B cell (primary cell): ENCODE data around the gene TBX6. TPM values are rescaled to one million over a fixed set of nuclear protein-coding genes. Genes with fewer than 3 reads are reported as not detected.

ENCODE experiments used
- ATAC-seq: fragments of 200-7000 bp; cut with Tn5 transposase; one replicate; pipeline ENCODE4 v1.10.0; 2021; ENCODE audit warnings: low read depth, mild to moderate bottlenecking, moderate number of reproducible peaks, moderate library complexity
- CTCF ChIA-PET: fragments of 350-600 bp; sonication (Branson Sonifier 250); formaldehyde crosslinking; loops from one replicate; lab custom pipeline; 2021; ENCODE audit warnings: antibody characterized with exemption, inconsistent platforms; lab: Charles Lee
- POLR2A ChIA-PET: fragments of 350-600 bp; sonication (Branson Sonifier 250); formaldehyde crosslinking; loops from one replicate; lab custom pipeline; 2021; ENCODE audit warnings: antibody characterized with exemption; lab: Charles Lee
- DNase-seq: peaks from one replicate; pipeline ENCODE4 v3.0.0; 2013
- H2AFZ ChIP-seq: 2 replicates; pipeline ENCODE4 v1.6.1; 2012; ENCODE audit warnings: mild to moderate bottlenecking, low read depth, low read length; ENCODE audit not compliant: insufficient read depth, poor library complexity, severe bottlenecking
- H3K27ac ChIP-seq, 2 donors: 1 replicate in 1 of 2; 2 replicates in 1 of 2; pipeline ENCODE4 v1.5.1; 2012 to 2013; ENCODE audit warnings: low read length in 2 of 2, mild to moderate bottlenecking in 2 of 2, moderate library complexity in 1 of 2
- H3K27me3 ChIP-seq, 4 experiments: fragments of 200-600 bp in 1 of 4; sonication (generic) in 1 of 4; replicated peaks in 1 of 4; 1 replicate in 2 of 4; 2 replicates in 2 of 4; pipeline versions ENCODE4 v1.6.1 to v1.7.0; 2013 to 2016; ENCODE audit warnings: low read length in 3 of 4, mild to moderate bottlenecking in 2 of 4, mixed read lengths in 1 of 4, moderate library complexity in 1 of 4; ENCODE audit not compliant: insufficient read depth in 4 of 4, control insufficient read depth in 3 of 4; ENCODE audit errors: control extremely low read depth in 1 of 4
- H3K36me3 ChIP-seq, 2 experiments: replicated peaks in 1 of 2; 1 replicate in 1 of 2; 2 replicates in 1 of 2; pipeline versions ENCODE4 v1.6.1 to v1.7.1; 2013; ENCODE audit warnings: low read length in 1 of 2; ENCODE audit not compliant: insufficient read depth in 2 of 2, control insufficient read depth in 1 of 2; ENCODE audit errors: control extremely low read depth in 1 of 2, extremely low read depth in 1 of 2
- H3K4me1 ChIP-seq, 2 donors: fragments of 200-600 bp in 1 of 2; sonication (generic) in 1 of 2; 1 replicate in 1 of 2; 2 replicates in 1 of 2; pipeline versions ENCODE4 v1.5.1 to v1.6.1; 2013 to 2017; ENCODE audit warnings: low read length in 2 of 2; ENCODE audit not compliant: control insufficient read depth in 2 of 2, insufficient read depth in 2 of 2
- H3K4me2 ChIP-seq: replicated peaks from 2 replicates; pipeline ENCODE3; 2012; ENCODE audit warnings: mild to moderate bottlenecking, low read depth, low read length; ENCODE audit not compliant: poor library complexity, severe bottlenecking
- H3K4me3 ChIP-seq, 5 experiments: fragments of 200-600 bp in 1 of 5; sonication (generic) in 1 of 5; 1 replicate in 3 of 5; 2 replicates in 2 of 5; pipeline versions ENCODE4 v1.5.1 to v1.7.0; 2011 to 2016; ENCODE audit warnings: low read length in 4 of 5, mild to moderate bottlenecking in 4 of 5, low read depth in 2 of 5, control low read depth in 1 of 5, moderate library complexity in 1 of 5; ENCODE audit not compliant: insufficient read depth in 1 of 5; ENCODE audit errors: control extremely low read depth in 1 of 5, extremely low read depth in 1 of 5
- H3K79me2 ChIP-seq: fragments of 200-600 bp; sonication (generic); one replicate; pipeline ENCODE4 v1.6.0; 2016; ENCODE audit warnings: low read length; ENCODE audit not compliant: control insufficient read depth, insufficient read depth
- H3K9ac ChIP-seq: fragments of 200-600 bp; sonication (generic); 2 replicates; pipeline ENCODE4 v1.6.1; 2017; ENCODE audit warnings: mild to moderate bottlenecking, low read length, moderate library complexity
- H3K9me3 ChIP-seq, 3 donors: one replicate each; pipeline versions ENCODE4 v1.6.1 to v1.7.1; 2013; ENCODE audit warnings: low read length in 2 of 3; ENCODE audit not compliant: control insufficient read depth in 2 of 3, insufficient read depth in 1 of 3; ENCODE audit errors: control extremely low read depth in 1 of 3
- H4K20me1 ChIP-seq: 2 replicates; pipeline ENCODE4 v1.6.0; 2012; ENCODE audit warnings: mild to moderate bottlenecking, low read length; ENCODE audit not compliant: insufficient read depth, control insufficient read depth, poor library complexity, severe bottlenecking
- H3K27ac Mint-ChIP-seq: one replicate; pipeline ENCODE4 v1.8.0; 2021; ENCODE audit warnings: mixed read lengths
- H3K27me3 Mint-ChIP-seq: one replicate; pipeline ENCODE4 v1.8.0; 2021; ENCODE audit warnings: mixed read lengths
- H3K4me1 Mint-ChIP-seq: one replicate; pipeline ENCODE4 v1.8.0; 2021; ENCODE audit warnings: mixed read lengths
- H3K4me3 Mint-ChIP-seq: one replicate; pipeline ENCODE4 v1.8.0; 2021; ENCODE audit warnings: mixed read lengths
- H3K9me3 Mint-ChIP-seq: one replicate; pipeline ENCODE4 v1.8.0; 2022; ENCODE audit warnings: mixed read lengths; ENCODE audit not compliant: insufficient read depth
- EZH2 ChIP-seq: IDR thresholded peaks from 2 replicates; pipeline ENCODE4 v1.6.1; 2012; ENCODE audit warnings: borderline replicate concordance, low read depth, mild to moderate bottlenecking, moderate library complexity, low read length; ENCODE audit not compliant: insufficient read depth, poor library complexity, severe bottlenecking
- WGBS: methylation state at CpG from one replicate; pipeline ENCODE4 v1.1.5; 2013; ENCODE audit warnings: missing lambda C conversion rate; ENCODE audit not compliant: insufficient coverage; 5-methylcytosine and 5-hydroxymethylcytosine counted together
- intact Hi-C: fragments of 100-400 bp; cut with micrococcal nuclease; formaldehyde crosslinking; loops from one replicate; pipeline ENCODE4 v1.10.0; 2022
- polyA plus RNA-seq: library from polyadenylated mRNA; depleted of rRNA; stranded (reverse); fragments of >200 nt; gene quantifications from 2 replicates; pipeline ENCODE4 v1.2.3, GENCODE V29; 2012
- total RNA-seq, 2 donors: library from RNA; stranded (reverse); fragments of 120-200 nt in 1 of 2; gene quantifications; 1 replicate in 1 of 2; 2 replicates in 1 of 2; pipeline versions ENCODE4 v1.2.3 to v1.2.4, GENCODE V29; 2013 to 2022
- TF ChIP-seq, protein P1 (sequence below): fragments of 200-600 bp; IDR thresholded peaks from one replicate; pipeline ENCODE4 v1.8.0; 2022; ENCODE audit warnings: antibody characterized with exemption, mild to moderate bottlenecking

TBX6 gene
- total and polyA plus RNA-seq, 2 donors (not counting 1 experiment from before 2014, with no cell fraction given), result 1.4 to 5.4 TPM

- ATAC-seq, result no peak
- Mint-ChIP-seq H3K4me1 (peaks cover 6% of the 10 kb centered on the region), H3K27ac (no peak overlapping the region), H3K4me3 (no peak overlapping the region), H3K27me3 (no peaks in the 10 kb centered on the region), H3K9me3 (no peaks in the 10 kb centered on the region)
- H3K36me3 ChIP-seq, result no peaks in the 10 kb centered on the region
- H2AFZ ChIP-seq, result no peak overlapping the region
- no peak overlapping the region for H3K27ac ChIP-seq
- WGBS, result 100% methylated on average over 2 of the region's 11 CpGs
- H4K20me1 ChIP-seq, result no peaks in the 10 kb centered on the region
- POLR2A ChIA-PET, result interaction anchor here (0.6 kb wide), 1 partner anchor 1647 kb away, joined by 4 read pairs; no protein-coding TSS in a partner anchor
- H3K4me1 ChIP-seq, result peaks cover 6 to 8% of the 10 kb centered on the region in 2 donors
- no peak overlapping the region for H3K9ac ChIP-seq
- no peak for TF ChIP-seq EZH2
- TF ChIP-seq, protein P1, sequence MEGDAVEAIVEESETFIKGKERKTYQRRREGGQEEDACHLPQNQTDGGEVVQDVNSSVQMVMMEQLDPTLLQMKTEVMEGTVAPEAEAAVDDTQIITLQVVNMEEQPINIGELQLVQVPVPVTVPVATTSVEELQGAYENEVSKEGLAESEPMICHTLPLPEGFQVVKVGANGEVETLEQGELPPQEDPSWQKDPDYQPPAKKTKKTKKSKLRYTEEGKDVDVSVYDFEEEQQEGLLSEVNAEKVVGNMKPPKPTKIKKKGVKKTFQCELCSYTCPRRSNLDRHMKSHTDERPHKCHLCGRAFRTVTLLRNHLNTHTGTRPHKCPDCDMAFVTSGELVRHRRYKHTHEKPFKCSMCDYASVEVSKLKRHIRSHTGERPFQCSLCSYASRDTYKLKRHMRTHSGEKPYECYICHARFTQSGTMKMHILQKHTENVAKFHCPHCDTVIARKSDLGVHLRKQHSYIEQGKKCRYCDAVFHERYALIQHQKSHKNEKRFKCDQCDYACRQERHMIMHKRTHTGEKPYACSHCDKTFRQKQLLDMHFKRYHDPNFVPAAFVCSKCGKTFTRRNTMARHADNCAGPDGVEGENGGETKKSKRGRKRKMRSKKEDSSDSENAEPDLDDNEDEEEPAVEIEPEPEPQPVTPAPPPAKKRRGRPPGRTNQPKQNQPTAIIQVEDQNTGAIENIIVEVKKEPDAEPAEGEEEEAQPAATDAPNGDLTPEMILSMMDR, result no peak
- CTCF ChIA-PET, result no interaction called here
- no peaks in the 10 kb centered on the region for H3K79me2 ChIP-seq
- DNase-seq, result no peak
- H3K4me2 ChIP-seq, result no peak overlapping the region
- intact Hi-C loops, result no loop called here
- no peak overlapping the region for H3K4me3 ChIP-seq
- no peaks in the 10 kb centered on the region for H3K9me3 ChIP-seq
- no peaks in the 10 kb centered on the region for H3K27me3 ChIP-seq
Measured at GRCh38 chr16:30136971-30137605, 45.4 kb upstream of the TBX6 start.

DNA sequence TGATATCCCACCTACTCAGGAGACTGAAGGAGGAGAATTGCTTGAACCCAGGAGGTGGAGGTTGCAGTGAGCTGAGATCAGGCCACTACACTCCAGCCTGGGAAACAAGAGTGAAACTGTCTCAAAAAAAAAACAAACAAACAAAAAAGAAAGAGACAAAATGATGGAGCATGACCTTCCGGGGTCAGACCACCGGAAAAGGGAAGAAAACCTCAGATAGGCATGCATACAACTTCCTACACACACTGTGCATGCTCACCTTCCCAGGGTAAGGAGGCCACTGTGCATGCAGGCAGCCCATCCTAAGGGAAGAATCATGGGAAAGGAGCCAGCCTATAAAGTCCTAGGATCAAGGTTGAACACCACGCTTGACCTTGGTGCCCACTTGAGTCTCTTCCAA is 40.9 kb upstream of the TBX6 start:
- no peaks in the 10 kb centered on the region for H3K9me3 ChIP-seq
- H4K20me1 ChIP-seq, result no peaks in the 10 kb centered on the region
- intact Hi-C loops, result no loop called here
- H2AFZ ChIP-seq, result no peak overlapping the region
- Mint-ChIP-seq H3K27me3 (no peaks in the 10 kb centered on the region), H3K4me1 (no peaks in the 10 kb centered on the region), H3K4me3 (no peak overlapping the region), H3K27ac (no peak overlapping the region), H3K9me3 (no peaks in the 10 kb centered on the region)
- no peaks in the 10 kb centered on the region for H3K79me2 ChIP-seq
- ChIA-PET CTCF (interaction anchor here (1.2 kb wide), 1 partner anchor 10 kb away, joined by 3 read pairs; no protein-coding TSS in a partner anchor), POLR2A (no interaction called here)
- no peak overlapping the region for H3K27ac ChIP-seq
- no peaks in the 10 kb centered on the region for H3K4me1 ChIP-seq
- H3K27me3 ChIP-seq, result no peaks in the 10 kb centered on the region
- no peak overlapping the region for H3K4me2 ChIP-seq
- no CpG with 5 or more reads among the region's 3 CpGs for WGBS
- no peak overlapping the region for H3K9ac ChIP-seq
- H3K36me3 ChIP-seq, result no peaks in the 10 kb centered on the region
- TF ChIP-seq, protein P1, result no peak
- TF ChIP-seq EZH2, result no peak
- DNase-seq (no peak), ATAC-seq (no peak)
- H3K4me3 ChIP-seq, result no peak overlapping the region
